ENCODE data around the gene RELT. TPM values are rescaled to one million over a fixed set of nuclear protein-coding genes. Genes with fewer than 3 reads are reported as not detected.

RELT gene
- total RNA-seq, 6 donors from 2014 or later = 4.9 to 27.0 (median 19.2) TPM

DNA sequence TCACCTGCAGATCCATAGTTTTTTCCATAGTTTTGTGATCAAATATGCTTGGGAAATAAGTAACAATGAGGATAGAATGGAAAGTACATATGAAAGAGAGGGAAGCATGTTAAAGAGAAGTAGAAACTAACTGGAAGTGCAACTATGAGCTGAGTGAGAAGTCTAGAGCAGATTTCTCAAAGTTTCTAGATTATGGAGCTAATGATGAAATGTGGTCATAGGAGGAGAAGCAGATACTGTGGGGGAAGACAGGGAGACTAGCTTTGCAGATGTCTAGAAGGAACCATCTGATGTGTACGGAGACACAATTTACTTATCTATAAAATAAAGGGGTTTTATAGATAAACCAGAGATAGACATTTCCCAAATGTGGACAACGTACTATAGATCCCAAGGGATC is 37.1 kb downstream of the RELT start:
- ATAC-seq (ENCODE audit: low FRiP score in 2 of 2) = peak in 1 of 2 donors; percentile 22
- WGBS, 2 donors = 86 to 90% methylated on average over 2 of the region's 2 CpGs
- TF ChIP-seq POLR2A (IDR thresholded peaks at IDR 0.05) = no peak
- TF ChIP-seq, protein P1, sequence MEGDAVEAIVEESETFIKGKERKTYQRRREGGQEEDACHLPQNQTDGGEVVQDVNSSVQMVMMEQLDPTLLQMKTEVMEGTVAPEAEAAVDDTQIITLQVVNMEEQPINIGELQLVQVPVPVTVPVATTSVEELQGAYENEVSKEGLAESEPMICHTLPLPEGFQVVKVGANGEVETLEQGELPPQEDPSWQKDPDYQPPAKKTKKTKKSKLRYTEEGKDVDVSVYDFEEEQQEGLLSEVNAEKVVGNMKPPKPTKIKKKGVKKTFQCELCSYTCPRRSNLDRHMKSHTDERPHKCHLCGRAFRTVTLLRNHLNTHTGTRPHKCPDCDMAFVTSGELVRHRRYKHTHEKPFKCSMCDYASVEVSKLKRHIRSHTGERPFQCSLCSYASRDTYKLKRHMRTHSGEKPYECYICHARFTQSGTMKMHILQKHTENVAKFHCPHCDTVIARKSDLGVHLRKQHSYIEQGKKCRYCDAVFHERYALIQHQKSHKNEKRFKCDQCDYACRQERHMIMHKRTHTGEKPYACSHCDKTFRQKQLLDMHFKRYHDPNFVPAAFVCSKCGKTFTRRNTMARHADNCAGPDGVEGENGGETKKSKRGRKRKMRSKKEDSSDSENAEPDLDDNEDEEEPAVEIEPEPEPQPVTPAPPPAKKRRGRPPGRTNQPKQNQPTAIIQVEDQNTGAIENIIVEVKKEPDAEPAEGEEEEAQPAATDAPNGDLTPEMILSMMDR (IDR thresholded peaks at IDR 0.05) = no peak
- no peak for TF ChIP-seq POLR2AphosphoS5 (IDR thresholded peaks at IDR 0.05)
- TF ChIP-seq EP300 (IDR thresholded peaks at IDR 0.05) = no peak

GRCh38 chr11:73414977-73415651 is 38.9 kb downstream of the RELT start:
- WGBS, 2 donors = 58 to 71% methylated on average over 1 of the region's 1 CpG
- no peaks in the 10 kb centered on the region for H3K27me3 ChIP-seq
- no peak overlapping the region for H3K4me3 ChIP-seq
- H3K9me3 ChIP-seq = no peaks in the 10 kb centered on the region
- peak overlapping the region in 1 of 4 donors; percentile 4 for H3K27ac ChIP-seq
- DNase-seq (no peak), ATAC-seq (ENCODE audit: low FRiP score in 2 of 2) (peak; percentile 11 to 44)
- peaks cover 0 to 11% (median 9%) of the 10 kb centered on the region in 4 donors for H3K4me1 ChIP-seq
- H3K36me3 ChIP-seq = peaks cover 0 to 25% (median 2%) of the 10 kb centered on the region in 4 donors
- TF ChIP-seq EP300 (IDR thresholded peaks at IDR 0.05) (no peak), POLR2AphosphoS5 (IDR thresholded peaks at IDR 0.05) (no peak), POLR2A (IDR thresholded peaks at IDR 0.05) (no peak)
- TF ChIP-seq, protein P1 (IDR thresholded peaks at IDR 0.05) = no peak

More for the DNA sequence above, 37.1 kb downstream of the RELT start:
- H3K4me3 ChIP-seq = no peak overlapping the region
- H3K27me3 ChIP-seq = no peaks in the 10 kb centered on the region
- peaks cover 0 to 21% (median 6%) of the 10 kb centered on the region in 4 donors for H3K36me3 ChIP-seq
- DNase-seq = no peak
- H3K9me3 ChIP-seq = no peaks in the 10 kb centered on the region
- peaks cover 0 to 11% (median 9%) of the 10 kb centered on the region in 4 donors for H3K4me1 ChIP-seq
- H3K27ac ChIP-seq = no peak overlapping the region

DNA sequence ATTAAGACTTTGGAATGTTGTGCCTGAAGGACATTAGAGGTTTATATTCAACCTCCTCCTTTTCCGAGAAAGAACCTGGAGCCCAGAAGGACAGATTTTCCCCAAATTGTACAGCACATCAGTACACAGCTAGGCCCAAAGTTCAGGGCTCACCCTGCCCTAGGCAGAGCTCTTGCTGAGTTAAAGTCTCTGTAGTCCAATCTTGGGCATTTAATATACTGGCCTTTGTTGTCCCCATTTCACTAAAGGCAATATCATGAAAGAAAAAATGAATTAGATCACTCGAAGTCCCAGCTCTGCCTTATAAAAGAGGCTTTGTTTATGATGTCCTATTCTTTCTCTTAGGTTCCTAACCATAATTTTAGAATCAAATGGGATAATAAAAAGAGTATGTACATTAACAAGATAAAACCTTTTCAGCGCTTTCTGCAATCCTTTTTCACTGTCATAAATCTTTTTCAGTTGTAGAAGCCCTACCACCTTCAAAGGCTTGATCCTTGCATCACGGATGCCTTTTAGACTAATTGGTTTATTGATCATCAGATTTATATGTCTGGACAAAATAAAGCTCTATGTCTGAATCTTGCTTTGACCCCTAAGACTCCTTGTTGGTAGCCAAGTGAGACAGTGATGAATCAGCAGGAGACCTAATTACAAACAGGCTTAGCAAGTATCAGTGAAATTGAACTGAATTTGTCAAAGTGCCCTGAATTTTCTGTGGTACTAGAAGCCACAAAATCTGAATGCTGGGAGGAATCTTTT is 39.8 kb downstream of the RELT start:
- TF ChIP-seq POLR2A (IDR thresholded peaks at IDR 0.05) (no peak), EP300 (IDR thresholded peaks at IDR 0.05) (no peak), POLR2AphosphoS5 (IDR thresholded peaks at IDR 0.05) (no peak)
- TF ChIP-seq, protein P1 (IDR thresholded peaks at IDR 0.05) = no peak
- no peaks in the 10 kb centered on the region for H3K9me3 ChIP-seq
- H3K27ac ChIP-seq = no peak overlapping the region
- H3K4me1 ChIP-seq = peaks cover 0 to 11% (median 9%) of the 10 kb centered on the region in 4 donors
- H3K36me3 ChIP-seq = peaks cover 0 to 21% (median 2%) of the 10 kb centered on the region in 4 donors
- WGBS, 2 donors = 95 to 96% methylated on average over 4 of the region's 4 CpGs
- H3K4me3 ChIP-seq = no peak overlapping the region
- no peak for ATAC-seq (ENCODE audit: low FRiP score in 2 of 2)
- no peak for DNase-seq
- H3K27me3 ChIP-seq = no peaks in the 10 kb centered on the region

DNA sequence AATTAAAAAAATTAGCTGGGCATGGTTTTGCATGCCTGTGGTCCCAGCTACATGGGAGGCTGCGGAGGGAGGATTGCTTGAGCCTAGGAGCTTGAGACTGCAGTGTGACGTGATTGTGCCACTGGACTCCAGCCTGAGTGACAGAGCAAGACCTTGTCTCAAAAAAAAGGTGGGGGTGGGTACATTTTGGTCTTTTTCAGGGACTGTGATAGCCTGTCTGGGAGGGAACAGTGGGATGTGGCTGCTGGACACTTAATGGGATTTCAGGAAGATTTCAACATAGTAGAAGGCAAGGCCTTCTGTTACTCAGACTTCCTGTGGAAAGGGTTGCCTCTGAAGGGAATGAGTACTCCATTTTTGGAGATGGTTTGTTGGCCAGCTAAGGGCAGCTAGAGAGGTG is 40.6 kb downstream of the RELT start:
- WGBS, 2 donors = 89 to 98% methylated on average over 2 of the region's 2 CpGs
- Histone ChIP-seq H3K4me1 (peaks cover 0 to 11% (median 9%) of the 10 kb centered on the region in 4 donors), H3K9me3 (no peaks in the 10 kb centered on the region), H3K27ac (no peak overlapping the region), H3K4me3 (no peak overlapping the region), H3K27me3 (no peaks in the 10 kb centered on the region), H3K36me3 (peaks cover 0 to 16% (median 2%) of the 10 kb centered on the region in 4 donors)
- DNase-seq = no peak
- no peak for ATAC-seq (ENCODE audit: low FRiP score in 2 of 2)
- TF ChIP-seq POLR2A (IDR thresholded peaks at IDR 0.05) (no peak), POLR2AphosphoS5 (IDR thresholded peaks at IDR 0.05) (no peak), EP300 (IDR thresholded peaks at IDR 0.05) (no peak)
- TF ChIP-seq, protein P1 (IDR thresholded peaks at IDR 0.05) = no peak

All from upper lobe of left lung (tissue), 6 donors.